GM21390 (cell line): ENCODE data around the gene NDRG3.

ENCODE experiments used
- ATAC-seq: cut with Tn5 transposase; IDR thresholded peaks from one replicate; pipeline ENCODE4 v1.9.1; 2021; ENCODE audit not compliant: unreplicated experiment

NDRG3 gene

GRCh38 chr20:36745927-36746659, at the start of gene NDRG3:
TSS of gene NDRG3 (minus strand) at chr20:36746090. CDS start at chr20:36721735, 24,355 bp downstream.
- peak; percentile 94 for ATAC-seq

GRCh38 chr20:36794116-36794474, 48.2 kb upstream of the NDRG3 start:
- ATAC-seq = no peak

GRCh38 chr20:36793294-36794115, 47.6 kb upstream of the NDRG3 start:
- no peak for ATAC-seq

GRCh38 chr20:36792422-36792821, 46.5 kb upstream of the NDRG3 start:
- no peak for ATAC-seq

DNA sequence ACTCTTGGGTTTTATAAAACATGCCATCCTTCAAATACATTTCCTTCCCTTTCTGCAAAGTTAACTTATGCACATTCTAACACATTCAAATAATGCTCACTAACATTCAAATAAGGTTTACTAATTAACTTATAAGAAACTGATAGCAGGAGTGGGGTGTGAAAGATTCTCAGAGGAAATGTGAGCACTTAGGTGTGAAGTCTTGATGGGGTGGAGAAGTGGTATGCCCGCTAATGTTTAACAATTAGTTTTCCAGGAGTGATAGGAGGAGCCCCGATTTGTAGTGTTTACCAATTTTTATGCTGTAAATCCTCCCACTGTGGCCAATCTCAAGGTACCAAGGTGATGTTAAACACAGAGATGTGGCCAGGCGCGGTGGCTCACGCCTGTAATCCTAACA, 46.0 kb upstream of the NDRG3 start:
- no peak for ATAC-seq

- no peak for ATAC-seq
These were observed 40.8 kb upstream of the NDRG3 start for GRCh38 chr20:36786663-36787062.

GRCh38 chr20:36786246-36786645, 40.4 kb upstream of the NDRG3 start:
- ATAC-seq = no peak

GRCh38 chr20:36785308-36785707, 39.4 kb upstream of the NDRG3 start:
- no peak for ATAC-seq

GRCh38 chr20:36784900-36785299, 39.0 kb upstream of the NDRG3 start:
- ATAC-seq = no peak

DNA sequence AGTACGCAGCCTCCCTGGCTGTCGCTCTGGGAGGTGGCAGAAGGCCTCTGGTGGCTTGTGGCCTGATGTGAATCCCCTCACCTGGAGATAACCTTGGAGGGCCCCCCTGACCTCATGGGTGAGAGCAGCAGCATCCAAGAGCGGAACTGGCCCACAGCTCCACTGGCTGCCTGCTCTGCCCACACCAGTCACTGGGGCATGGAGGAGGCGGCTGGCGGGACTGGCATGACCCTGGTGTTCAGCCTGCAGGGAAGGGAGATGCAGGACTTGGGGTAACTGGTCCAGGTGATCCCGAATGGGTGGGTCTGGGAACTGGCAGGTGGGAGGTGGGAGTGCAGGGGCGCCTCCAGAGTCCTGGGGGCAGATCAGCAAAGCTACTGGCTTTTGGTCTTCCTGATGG, 38.2 kb upstream of the NDRG3 start:
- ATAC-seq = no peak

DNA sequence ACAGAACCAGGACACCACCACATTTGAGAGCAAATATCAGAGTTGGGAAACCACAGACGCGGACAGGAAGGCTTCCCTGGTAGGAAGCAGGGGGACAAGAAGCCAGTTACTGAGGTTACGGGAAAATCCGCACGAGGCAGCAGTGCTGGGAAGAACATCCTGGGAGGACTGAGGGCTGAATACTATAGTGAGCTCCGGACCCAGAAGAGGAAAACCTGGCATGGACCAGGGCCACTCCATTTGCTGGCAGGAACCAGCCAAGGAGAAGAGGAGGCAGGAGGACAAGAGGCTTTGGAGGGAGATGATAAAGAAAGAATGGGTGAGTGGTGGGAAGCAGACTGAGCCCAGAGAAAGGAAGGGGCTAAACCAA, 33.8 kb upstream of the NDRG3 start:
- no peak for ATAC-seq

DNA sequence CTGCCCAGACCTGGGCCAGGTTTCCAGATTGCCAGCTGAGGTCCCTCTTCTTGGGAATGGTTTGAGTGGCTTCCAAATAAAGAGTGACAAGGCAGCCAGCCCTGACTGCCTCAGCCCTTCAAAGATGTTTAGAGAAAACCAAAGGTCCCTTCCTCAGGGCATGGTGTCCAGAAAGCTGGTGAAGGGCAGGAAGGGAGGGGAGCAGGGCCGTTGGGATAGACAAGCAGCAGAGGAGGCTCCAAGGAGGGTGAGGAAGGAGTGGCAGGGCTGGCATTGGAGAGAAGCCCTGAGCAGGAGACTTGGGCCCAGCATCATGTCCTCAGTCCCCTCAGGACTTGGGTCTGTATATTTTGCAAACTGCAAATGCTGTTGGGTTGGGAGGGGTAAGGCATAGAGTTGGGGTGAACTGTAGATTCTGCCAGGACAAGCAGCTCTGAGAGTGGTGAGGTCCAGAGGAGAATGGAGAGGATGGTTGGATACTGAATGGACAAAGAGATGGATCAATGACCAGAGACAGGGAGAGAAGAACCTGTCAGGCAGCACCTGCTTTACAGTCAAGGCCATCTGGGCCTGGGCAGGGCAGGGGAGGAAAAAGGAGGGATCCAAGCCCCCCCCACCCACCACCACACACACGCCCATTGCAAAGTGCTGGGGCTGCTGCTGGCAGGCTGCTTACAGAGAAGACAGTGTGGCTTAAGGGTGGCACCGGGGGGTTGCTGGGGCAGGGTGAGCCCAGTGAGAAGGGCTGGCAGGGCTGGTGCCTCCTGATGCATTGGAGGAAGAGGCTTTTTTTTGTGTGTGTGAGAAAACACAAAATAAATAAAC, 33.2 kb upstream of the NDRG3 start:
- ATAC-seq = no peak

DNA sequence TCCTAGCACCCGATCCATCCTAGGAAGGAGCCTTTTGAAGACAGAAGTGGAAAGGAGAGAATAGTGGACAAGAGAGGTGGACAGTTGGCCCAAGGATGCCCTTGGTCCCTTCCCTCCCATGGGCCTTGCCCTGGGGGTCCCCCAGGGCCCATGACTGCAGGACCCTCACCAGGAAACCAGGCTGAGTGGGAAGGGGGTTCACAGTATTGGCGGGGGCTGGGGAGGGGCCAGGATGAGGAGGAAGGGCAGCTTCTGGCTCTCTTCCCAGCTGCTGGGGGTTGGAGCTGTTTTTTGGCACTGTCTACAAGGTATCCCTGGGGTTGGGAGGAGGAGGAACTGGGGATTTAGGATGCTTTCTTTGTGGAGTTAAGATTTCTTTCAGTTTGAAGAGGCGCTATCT, 31.7 kb upstream of the NDRG3 start:
- no peak for ATAC-seq

- ATAC-seq = no peak
These were observed 31.3 kb upstream of the NDRG3 start for GRCh38 chr20:36777167-36777566.

GRCh38 chr20:36775826-36776225, 29.9 kb upstream of the NDRG3 start:
- ATAC-seq = no peak

GRCh38 chr20:36775196-36775595, 29.3 kb upstream of the NDRG3 start:
- no peak for ATAC-seq

DNA sequence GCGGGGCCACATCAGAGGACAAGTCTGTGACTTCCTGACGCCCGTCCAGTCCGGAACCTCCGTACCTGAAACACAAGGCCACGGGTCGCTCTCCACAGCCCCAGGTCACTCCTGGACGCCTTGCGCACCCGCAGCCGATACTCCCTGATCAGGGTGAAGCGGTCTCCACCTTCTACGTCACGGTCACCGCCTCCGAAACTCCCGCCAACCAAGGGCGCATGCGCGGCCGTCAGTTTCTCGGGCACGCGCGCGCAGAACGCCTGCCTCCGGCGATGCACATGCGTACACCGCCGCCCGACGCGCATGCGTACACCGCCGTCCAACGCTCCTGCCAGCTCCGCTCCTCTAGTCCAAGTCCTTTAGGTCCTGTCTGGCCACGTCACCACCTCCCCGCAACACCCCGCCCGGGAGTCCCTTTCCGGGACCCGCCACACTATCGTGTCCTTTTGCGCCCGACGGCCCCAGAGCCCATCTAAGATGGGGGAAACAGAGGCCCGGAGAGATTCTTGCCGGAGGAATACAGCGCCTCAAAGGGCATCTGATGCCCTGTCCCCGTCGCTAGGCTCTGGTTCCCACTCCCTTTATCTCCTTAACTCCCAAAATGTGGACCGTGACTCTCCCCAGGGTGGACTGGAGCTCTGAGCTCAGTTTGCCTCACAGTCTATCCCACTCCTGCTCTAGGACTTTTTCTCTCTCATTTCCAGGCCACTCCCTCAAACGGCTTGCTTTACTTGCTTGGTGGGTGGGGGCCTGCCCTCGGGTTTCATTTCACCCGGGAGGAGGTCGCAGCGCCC, 27.9 kb upstream of the NDRG3 start, which contains the start of gene DSN1:
Gene DSN1 (minus strand): TSS at position 167 of the 794 bp plus-strand sequence. CDS start 2,305 bp downstream, outside the sequence.
- ATAC-seq = peak; percentile 79

DNA sequence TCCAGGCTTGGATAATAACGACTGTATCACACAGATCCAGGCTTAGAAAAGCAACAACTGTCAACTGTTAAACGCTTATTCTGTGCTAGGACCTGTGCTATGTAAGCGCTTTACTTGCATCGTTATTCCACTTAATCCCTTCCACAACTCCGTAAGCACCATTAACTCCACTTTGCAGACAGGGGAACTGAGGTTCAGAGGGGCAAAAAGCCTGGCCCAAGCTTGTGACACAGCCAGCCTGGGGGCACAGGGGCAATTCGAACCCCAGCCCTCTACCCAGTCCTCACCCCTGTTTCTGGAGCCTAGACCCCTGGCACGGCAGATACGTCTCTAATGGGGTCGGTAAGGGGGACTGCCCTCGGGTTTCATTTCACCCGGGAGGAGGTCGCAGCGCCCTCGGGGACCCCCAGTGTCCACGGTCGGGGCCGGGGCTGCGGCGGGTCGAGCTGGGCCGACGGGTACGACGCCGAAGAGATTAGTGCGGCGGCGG, 27.3 kb upstream of the NDRG3 start:
- peak; percentile 27 for ATAC-seq

GRCh38 chr20:36770680-36771079, 24.8 kb upstream of the NDRG3 start:
- ATAC-seq = no peak

DNA sequence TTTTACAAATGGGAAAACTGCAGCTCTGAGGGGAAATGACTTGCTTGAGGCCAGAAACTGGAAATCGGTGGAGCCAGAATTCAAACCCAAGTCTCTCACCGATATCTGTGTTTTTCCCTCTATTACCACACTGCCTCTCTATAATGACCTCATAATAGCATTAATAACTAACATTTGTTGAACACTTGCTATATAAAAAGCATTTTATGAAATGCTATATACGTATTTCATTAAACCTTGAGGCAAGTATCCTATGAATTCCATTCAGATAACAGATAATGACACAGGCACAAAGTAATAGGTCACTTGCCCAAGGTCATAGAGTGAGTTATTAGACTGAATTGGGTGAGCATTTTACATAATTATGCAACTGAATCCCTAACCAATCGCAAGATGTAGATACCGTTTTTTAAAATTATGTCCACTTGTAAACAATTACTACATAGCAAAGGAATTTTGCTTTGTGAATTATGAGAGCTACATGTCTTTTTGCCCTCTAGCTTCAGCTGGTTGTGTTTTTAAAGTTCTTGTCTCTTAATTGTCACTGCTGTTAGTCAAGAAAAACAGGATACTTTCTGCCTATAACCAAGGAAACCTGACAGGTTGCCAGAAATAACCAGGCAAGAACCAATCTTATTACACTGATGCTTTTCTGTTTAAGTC, 23.0 kb upstream of the NDRG3 start:
- ATAC-seq = no peak
